Mesendoderm (in vitro differentiated cells): Measurements from ENCODE around the gene HOXA9.

Source experiments
- DNase-seq: peaks from one replicate; pipeline ENCODE4 v3.0.0; 2013
- H2AK5ac ChIP-seq: 2 replicates; pipeline ENCODE4 v1.6.1; 2013; ENCODE audit warnings: low read length, inconsistent platforms
- H2BK120ac ChIP-seq: 2 replicates; pipeline ENCODE4 v1.6.1; 2013; ENCODE audit warnings: low read depth, mild to moderate bottlenecking, low read length, moderate library complexity, mixed read lengths
- H2BK15ac ChIP-seq: replicated peaks from 2 replicates; pipeline ENCODE4 v1.6.1; 2013; ENCODE audit warnings: low read depth, mild to moderate bottlenecking, moderate library complexity
- H2BK5ac ChIP-seq: 2 replicates; pipeline ENCODE4 v1.6.1; 2013; ENCODE audit warnings: low read length, inconsistent platforms
- H3K18ac ChIP-seq: 2 replicates; pipeline ENCODE4 v1.6.1; 2013; ENCODE audit warnings: mild to moderate bottlenecking, low read length, mixed read lengths
- H3K23ac ChIP-seq: one replicate; pipeline ENCODE4 v1.6.1; 2013; ENCODE audit warnings: low read length
- H3K27ac ChIP-seq: 2 replicates; pipeline ENCODE4 v1.5.1; 2013; ENCODE audit warnings: low read depth, mild to moderate bottlenecking, inconsistent platforms, low read length, moderate library complexity
- H3K27me3 ChIP-seq: 2 replicates; pipeline ENCODE4 v1.6.1; 2013; ENCODE audit warnings: low read length, control low read depth, mild to moderate bottlenecking, inconsistent platforms; ENCODE audit not compliant: insufficient read depth, poor library complexity
- H3K36me3 ChIP-seq: 2 replicates; pipeline ENCODE4 v1.6.1; 2013; ENCODE audit warnings: low read length, inconsistent platforms; ENCODE audit not compliant: control insufficient read depth, insufficient read depth
- H3K4ac ChIP-seq: one replicate; pipeline ENCODE4 v1.6.1; 2013; ENCODE audit warnings: low read depth, mild to moderate bottlenecking, low read length, moderate library complexity
- H3K4me1 ChIP-seq: 2 replicates; pipeline ENCODE4 v1.6.1; 2013; ENCODE audit warnings: low read depth, low read length, inconsistent platforms; ENCODE audit not compliant: control insufficient read depth
- H3K4me2 ChIP-seq: 2 replicates; pipeline ENCODE4 v1.6.1; 2013; ENCODE audit warnings: low read length
- H3K4me3 ChIP-seq: 2 replicates; pipeline ENCODE4 v1.5.1; 2013; ENCODE audit warnings: mild to moderate bottlenecking, low read length
- H3K56ac ChIP-seq: one replicate; pipeline ENCODE4 v1.6.1; 2013; ENCODE audit warnings: low read length
- H3K79me1 ChIP-seq: 2 replicates; pipeline ENCODE4 v1.6.1; 2013; ENCODE audit warnings: low read length, inconsistent platforms
- H3K79me2 ChIP-seq: 2 replicates; pipeline ENCODE4 v1.6.1; 2013; ENCODE audit warnings: mild to moderate bottlenecking, low read length; ENCODE audit not compliant: control insufficient read depth, insufficient read depth
- H3K9ac ChIP-seq: 2 replicates; pipeline ENCODE4 v1.6.1; 2013; ENCODE audit warnings: low read length, inconsistent platforms
- H4K5ac ChIP-seq: one replicate; pipeline ENCODE4 v1.6.1; 2013; ENCODE audit warnings: low read length
- H4K8ac ChIP-seq: one replicate; pipeline ENCODE4 v1.6.1; 2013; ENCODE audit warnings: low read depth, mild to moderate bottlenecking, control low read depth, low read length, moderate library complexity
- WGBS: extraction: QIAGEN DNeasy Blood & Tissue Kit; methylation state at CpG from one replicate; pipeline ENCODE4 v1.1.7; 2013; ENCODE audit warnings: low lambda C conversion rate, missing lambda C conversion rate; ENCODE audit not compliant: insufficient coverage; ENCODE audit errors: extremely low coverage; 5-methylcytosine and 5-hydroxymethylcytosine counted together

HOXA9 gene

GRCh38 chr7:27189997-27190748, 24.8 kb upstream of the HOXA9 start:
- peaks cover 83% of the 10 kb centered on the region for H3K27me3 ChIP-seq
- no peak overlapping the region for H3K23ac ChIP-seq
- H2BK120ac ChIP-seq, result no peak overlapping the region
- no peak overlapping the region for H3K56ac ChIP-seq
- H3K4me1 ChIP-seq, result no peaks in the 10 kb centered on the region
- H3K9ac ChIP-seq, result no peak overlapping the region
- H3K4me3 ChIP-seq, result no peak overlapping the region
- no peak overlapping the region for H4K5ac ChIP-seq
- H2AK5ac ChIP-seq, result no peak overlapping the region
- H3K4ac ChIP-seq, result no peak overlapping the region
- no peaks in the 10 kb centered on the region for H3K79me2 ChIP-seq
- no peak overlapping the region for H2BK15ac ChIP-seq
- no peak overlapping the region for H4K8ac ChIP-seq
- no peak overlapping the region for H3K27ac ChIP-seq
- DNase-seq, result no peak
- no peak overlapping the region for H2BK5ac ChIP-seq
- H3K18ac ChIP-seq, result no peak overlapping the region
- H3K79me1 ChIP-seq, result no peaks in the 10 kb centered on the region
- no peak overlapping the region for H3K4me2 ChIP-seq
- H3K36me3 ChIP-seq, result no peaks in the 10 kb centered on the region
- no CpG with 5 or more reads among the region's 7 CpGs for WGBS

GRCh38 chr7:27189295-27189996, 24.1 kb upstream of the HOXA9 start:
- no peak overlapping the region for H2BK15ac ChIP-seq
- H3K56ac ChIP-seq, result peak overlapping the region; percentile 61
- no peaks in the 10 kb centered on the region for H3K79me1 ChIP-seq
- H2BK5ac ChIP-seq, result no peak overlapping the region
- peak overlapping the region; percentile 54 for H3K4me2 ChIP-seq
- no peak overlapping the region for H2AK5ac ChIP-seq
- no peak overlapping the region for H4K5ac ChIP-seq
- no peak overlapping the region for H3K18ac ChIP-seq
- no peak overlapping the region for H4K8ac ChIP-seq
- DNase-seq, result no peak
- peaks cover 90% of the 10 kb centered on the region for H3K27me3 ChIP-seq
- H3K79me2 ChIP-seq, result no peaks in the 10 kb centered on the region
- no peak overlapping the region for H3K27ac ChIP-seq
- H3K36me3 ChIP-seq, result no peaks in the 10 kb centered on the region
- no peak overlapping the region for H2BK120ac ChIP-seq
- no peak overlapping the region for H3K9ac ChIP-seq
- H3K4ac ChIP-seq, result no peak overlapping the region
- H3K23ac ChIP-seq, result peak overlapping the region; percentile 45
- H3K4me3 ChIP-seq, result no peak overlapping the region
- WGBS, result no CpG with 5 or more reads among the region's 22 CpGs
- H3K4me1 ChIP-seq, result no peaks in the 10 kb centered on the region

GRCh38 chr7:27188386-27189294, 23.3 kb upstream of the HOXA9 start:
- Histone ChIP-seq H2BK15ac (no peak overlapping the region), H3K4me2 (peak overlapping the region; percentile 54), H2BK5ac (no peak overlapping the region), H2BK120ac (no peak overlapping the region), H3K36me3 (no peaks in the 10 kb centered on the region), H3K23ac (no peak overlapping the region), H3K79me2 (no peaks in the 10 kb centered on the region), H3K27me3 (peaks cover 92% of the 10 kb centered on the region), H3K79me1 (no peaks in the 10 kb centered on the region), H3K27ac (no peak overlapping the region), H2AK5ac (no peak overlapping the region), H4K5ac (no peak overlapping the region), H3K9ac (peak overlapping the region; percentile 26), H3K4ac (no peak overlapping the region), H4K8ac (no peak overlapping the region), H3K4me3 (no peak overlapping the region), H3K18ac (no peak overlapping the region), H3K4me1 (no peaks in the 10 kb centered on the region), H3K56ac (peak overlapping the region; percentile 61)
- DNase-seq, result peak; percentile 63
- no CpG with 5 or more reads among the region's 49 CpGs for WGBS

- Histone ChIP-seq H3K4me1 (no peaks in the 10 kb centered on the region), H3K4me3 (no peak overlapping the region), H4K8ac (no peak overlapping the region), H3K79me1 (no peaks in the 10 kb centered on the region), H3K9ac (no peak overlapping the region), H3K23ac (peak overlapping the region; percentile 48), H3K56ac (no peak overlapping the region), H3K36me3 (no peaks in the 10 kb centered on the region), H3K27me3 (peaks cover 90% of the 10 kb centered on the region), H2AK5ac (no peak overlapping the region), H3K18ac (no peak overlapping the region), H2BK120ac (no peak overlapping the region), H4K5ac (no peak overlapping the region), H3K27ac (no peak overlapping the region), H3K4ac (no peak overlapping the region), H3K4me2 (peak overlapping the region; percentile 54), H3K79me2 (no peaks in the 10 kb centered on the region), H2BK5ac (no peak overlapping the region), H2BK15ac (no peak overlapping the region)
- no CpG with 5 or more reads among the region's 46 CpGs for WGBS
- no peak for DNase-seq
These were observed 22.4 kb upstream of the HOXA9 start for GRCh38 chr7:27187475-27188385.
